SH-SY5Y (cell line): Measurements from ENCODE around the gene DPYD.

ENCODE experiments used
- GATA2 ChIP-seq: IDR thresholded peaks from 2 replicates; pipeline ENCODE4 v1.6.1; 2011; ENCODE audit warnings: mild to moderate bottlenecking, low read depth, low read length
- GATA3 ChIP-seq: IDR thresholded peaks from 2 replicates; pipeline ENCODE4 v1.6.1; 2011; ENCODE audit warnings: low read depth, mild to moderate bottlenecking, low read length, moderate library complexity

GRCh38 chr1:97919585-97920261 lies 1.1 kb downstream of the DPYD start:
- TF ChIP-seq GATA2: no peak
- no peak for TF ChIP-seq GATA3
